GM18505 (cell line): ENCODE results near the gene HMX1.

ENCODE experiments used
- ATAC-seq: cut with Tn5 transposase; IDR thresholded peaks from one replicate; pipeline ENCODE4 v1.9.1; 2021; ENCODE audit not compliant: unreplicated experiment
- POLR2A ChIP-seq: IDR thresholded peaks from 4 replicates; pipeline ENCODE4 v1.6.1; 2011; ENCODE audit warnings: borderline replicate concordance; ENCODE audit not compliant: insufficient read depth, insufficient read length; ENCODE audit errors: extremely low read depth

HMX1 gene

DNA sequence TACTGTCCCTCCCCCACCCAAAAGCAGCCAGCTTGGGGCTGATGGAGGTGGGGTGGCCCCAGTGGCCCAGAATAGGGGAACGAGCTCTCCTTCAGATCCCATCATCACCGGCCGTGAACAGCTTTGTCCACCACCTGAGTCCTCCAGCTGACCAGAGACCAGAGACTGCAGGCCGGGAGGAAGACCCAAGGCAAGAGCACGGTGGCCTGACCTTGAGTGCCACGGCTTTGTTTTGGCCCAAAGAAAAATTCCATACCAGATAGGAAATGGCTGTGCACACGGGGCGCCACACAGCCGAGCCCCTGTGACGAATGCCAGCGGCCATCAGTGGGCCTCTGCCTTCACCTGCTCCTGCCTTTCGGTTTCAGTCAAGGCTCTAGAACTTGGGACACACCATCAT, 5.2 kb downstream of the HMX1 start:
- TF ChIP-seq POLR2A: no peak
- ATAC-seq: no peak

DNA sequence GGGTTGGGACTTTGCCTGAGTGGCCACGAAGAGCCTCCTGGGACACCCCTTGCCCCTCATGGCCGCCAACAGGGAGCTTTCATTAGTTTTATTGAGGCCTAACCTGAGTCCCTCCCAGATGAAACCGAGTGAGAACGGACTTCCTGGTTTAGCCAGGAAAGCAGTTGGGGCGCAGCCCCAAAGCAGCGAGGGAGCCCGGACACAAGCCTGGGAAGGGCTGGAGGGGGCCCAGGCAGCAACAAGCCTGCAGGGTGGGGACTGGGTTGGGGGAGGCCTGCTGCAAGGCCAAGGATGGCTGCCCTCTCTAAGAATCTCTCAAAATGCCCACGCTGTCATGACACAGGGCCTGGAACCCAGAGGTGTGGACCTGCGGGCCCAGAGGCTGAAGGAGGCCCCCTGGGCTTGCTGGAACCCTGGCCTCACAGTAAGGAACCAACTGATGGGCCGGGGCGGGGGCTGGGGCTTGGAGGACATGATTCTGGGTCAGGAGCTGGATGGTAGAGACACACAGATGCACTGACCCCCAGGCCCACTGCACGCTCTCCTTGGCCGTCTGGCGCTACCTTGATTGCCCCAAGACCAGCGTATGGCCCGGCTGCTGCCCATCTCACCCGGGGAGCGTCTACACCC, 5.8 kb downstream of the HMX1 start:
- TF ChIP-seq POLR2A: no peak
- ATAC-seq: no peak

DNA sequence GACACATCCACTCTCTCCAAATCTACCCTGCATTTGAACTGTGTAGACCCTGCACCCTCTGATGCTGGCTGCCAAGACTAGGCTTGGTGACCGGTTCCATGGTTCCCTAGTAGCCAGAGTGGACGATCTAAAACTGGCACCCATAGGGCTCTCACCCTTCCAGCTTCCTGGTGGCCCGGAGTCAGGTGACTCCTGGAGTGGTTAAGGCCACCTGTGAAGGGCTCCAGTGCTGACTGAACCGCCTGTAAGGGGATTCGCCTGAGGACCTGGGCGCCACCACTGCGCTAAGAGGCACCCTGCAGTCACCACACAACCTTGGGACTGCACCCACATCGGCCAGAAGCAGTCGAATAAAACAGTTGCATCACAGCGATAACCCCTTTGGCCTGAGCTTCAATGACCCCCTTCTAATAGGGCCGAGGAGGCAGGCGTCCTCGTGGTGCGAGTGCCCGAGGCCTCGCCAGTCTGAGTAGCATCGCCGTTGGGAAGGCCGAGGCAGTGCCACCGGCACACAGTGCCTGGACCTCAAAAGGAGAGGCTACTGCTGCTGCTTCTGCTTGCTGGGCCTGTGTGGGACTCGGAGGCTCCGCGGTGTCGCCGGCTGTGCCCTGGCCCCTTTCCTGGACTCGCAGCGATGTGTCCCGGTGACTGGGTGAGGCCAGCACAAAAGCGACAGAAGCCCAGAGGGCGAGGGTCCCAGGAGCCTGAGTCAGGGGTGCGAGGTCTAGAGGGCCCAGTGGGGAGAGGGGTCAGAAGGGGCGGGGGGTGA, 6.5 kb downstream of the HMX1 start:
- ATAC-seq: no peak
- TF ChIP-seq POLR2A: no peak

DNA sequence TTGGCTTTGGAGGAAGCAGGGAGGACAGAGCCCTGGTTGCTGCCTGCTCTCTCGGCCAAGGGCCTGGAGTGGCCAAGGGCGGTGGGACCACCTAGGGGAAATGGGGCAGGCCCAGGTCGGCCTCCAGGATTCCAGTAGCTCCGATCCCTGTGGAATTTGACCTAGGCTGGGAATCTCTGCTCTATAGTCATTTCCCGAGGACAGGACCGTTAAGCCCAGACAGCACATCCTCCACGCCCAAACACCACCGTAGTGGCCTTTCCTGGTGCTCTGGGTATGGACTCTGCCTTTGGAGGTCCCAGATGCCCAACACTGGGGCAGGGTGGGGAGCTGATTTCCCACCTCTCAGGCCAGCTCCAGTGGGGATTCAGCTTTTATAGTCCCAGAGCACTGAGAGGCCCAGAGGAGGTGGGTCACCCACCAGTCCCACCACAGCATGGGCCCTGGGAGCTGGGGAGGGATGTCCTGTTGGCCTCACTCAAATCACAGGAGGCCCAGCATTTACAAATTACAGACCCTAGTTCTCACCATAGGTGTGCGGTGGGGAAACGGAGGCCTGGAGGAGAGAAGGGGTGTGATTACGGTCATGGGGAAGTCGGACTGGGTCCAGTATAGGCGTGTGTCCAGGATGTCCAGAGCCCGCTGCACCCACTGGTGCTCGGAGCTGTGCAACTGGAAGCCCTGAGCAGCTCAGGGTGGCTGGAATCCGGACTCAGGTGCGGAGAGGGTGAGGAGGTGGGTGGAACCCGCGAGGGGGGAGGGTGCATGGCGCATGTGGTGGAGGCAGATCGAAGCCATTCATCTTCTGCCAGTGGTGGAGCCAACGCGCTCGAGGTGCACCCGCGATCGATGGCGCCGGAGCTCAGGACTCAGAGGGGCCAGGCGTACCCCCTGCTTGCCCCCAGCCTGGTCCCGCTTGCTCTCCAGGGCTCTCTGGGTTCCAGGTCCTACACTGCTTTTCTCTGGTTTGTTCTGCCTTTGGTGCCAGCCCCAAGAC, 7.7 kb downstream of the HMX1 start:
- ATAC-seq: no peak
- no peak for TF ChIP-seq POLR2A

DNA sequence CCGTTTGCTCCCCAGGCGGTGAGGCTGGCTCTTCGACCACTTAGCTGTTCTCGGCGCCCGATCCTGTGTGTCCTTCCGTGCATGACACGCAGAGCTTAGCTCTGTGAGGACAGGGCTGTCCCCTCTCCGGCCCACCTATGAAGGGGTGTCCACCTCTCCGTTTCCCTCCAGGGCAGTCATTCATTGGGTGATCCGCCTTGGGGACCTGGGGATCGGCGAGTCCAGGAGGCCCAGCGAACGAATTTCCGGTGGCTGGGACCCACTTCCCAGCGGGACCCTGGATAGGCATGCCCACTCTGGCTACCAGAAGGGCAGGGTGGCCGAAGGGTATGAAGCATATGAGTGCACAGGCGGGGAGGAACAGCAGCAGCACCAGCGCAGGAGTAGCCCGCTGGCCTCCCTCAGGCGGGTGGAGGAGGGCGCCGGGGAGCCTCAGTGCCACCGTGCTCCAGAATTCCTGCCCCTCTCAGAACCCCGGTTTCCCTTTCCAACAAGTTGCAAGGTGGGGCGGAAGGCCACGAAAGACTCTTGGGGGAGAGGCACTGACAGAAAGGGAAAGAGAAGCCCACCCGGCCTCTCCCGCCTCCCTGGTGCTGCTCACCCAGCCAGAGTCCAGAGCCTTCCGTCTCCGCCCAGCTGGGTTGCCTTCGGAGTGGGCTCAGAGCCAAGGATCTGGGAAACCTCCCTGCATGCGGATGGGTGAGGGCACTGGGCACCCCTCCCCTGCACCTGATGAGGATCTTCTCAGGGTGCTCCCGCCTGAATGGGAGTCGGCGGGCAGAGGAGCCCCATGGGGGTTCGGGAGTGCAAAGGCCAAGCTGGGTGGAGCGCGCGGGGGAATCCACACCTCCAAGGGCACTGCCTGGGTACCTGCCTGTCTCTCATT, 8.6 kb downstream of the HMX1 start:
- ATAC-seq: no peak

DNA sequence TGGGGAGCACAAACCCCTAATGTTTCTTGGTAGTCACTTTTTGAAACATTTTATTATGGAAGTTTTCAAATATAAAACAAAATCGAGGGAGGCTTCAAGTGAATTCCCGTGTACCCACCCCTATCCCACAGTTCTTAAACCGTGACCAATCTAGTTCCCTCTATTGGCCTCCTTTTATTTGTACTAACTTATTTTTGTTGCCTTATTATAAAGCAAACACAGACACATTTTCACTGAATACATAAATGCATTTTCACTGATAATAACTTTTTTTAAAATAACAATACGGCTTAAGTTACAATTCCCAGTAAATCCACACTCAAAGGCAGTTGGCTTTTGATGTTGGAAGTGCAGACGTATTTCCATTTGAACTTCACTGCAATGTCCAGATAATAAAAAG, 9.3 kb downstream of the HMX1 start:
- TF ChIP-seq POLR2A: no peak
- no peak for ATAC-seq

More for the DNA sequence above, 8.6 kb downstream of the HMX1 start:
- no peak for TF ChIP-seq POLR2A

DNA sequence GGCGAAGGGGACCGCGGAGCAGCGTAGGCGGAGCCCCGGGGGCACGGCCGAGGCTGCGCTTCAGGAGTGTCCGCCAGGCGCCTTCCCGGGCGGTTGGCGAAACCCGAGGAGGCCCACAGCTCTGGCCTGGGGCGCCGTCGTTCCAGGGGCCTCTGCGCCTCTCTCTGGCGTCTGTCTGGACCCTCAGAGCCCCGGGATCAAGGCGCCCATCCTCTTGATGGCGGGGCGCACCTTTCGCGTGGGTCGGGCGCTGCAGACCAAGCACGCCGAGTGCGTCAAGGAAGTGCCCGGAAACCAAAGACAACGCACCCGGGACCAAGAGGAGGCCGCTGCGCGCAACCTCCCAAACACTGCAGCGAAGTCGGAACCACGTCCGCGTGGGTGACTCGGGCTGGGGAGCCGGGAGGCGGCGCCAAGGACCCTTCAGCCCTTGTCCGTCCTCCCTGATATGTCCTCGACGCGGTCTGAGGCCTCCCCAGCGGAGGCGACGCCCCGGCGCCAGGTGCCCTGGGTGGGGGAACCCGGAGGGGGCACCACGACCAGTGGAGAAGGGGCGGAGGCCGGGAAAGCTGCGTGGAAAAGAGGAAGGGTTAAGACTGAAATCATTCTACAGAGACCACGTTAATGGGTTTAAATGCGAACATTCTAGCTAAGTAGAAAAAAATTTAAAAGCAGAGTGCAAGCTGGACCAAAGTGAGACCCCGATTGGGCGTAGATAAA, 9.9 kb downstream of the HMX1 start:
- ATAC-seq: no peak
- no peak for TF ChIP-seq POLR2A

DNA sequence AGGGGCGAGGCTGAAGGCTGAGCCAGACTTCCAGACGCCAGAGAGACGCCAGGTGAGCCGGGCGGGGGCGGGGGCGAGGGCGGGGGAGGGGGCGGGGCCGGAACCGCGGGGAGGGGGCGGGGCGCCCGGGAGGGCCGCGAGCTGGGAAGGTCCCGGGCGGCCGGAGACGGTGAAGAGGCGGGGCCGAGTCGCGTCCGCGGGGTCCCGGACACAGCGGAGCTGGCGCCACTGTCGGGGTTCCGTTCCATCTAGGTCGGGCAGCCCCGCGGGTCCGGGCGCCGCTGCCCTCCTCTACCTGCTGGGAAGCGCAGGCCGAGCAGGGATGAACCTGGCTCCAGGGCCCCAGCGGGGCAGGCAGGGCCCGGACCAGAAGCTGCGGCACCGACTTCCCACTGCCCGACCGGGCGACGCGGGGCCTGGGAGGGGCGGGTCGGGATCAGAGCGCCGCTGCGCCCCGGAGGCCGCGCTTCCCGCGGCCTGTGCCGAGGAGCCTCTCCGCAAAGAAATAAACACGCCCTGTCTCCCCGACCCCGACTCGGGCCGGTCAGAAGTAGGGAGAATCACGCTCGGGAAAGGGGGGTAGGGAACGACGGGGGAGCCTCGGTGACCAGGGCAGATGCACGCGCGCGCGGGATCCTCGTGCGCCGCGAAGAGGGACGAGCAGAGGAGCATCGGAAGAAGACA, 10.6 kb downstream of the HMX1 start:
- TF ChIP-seq POLR2A: no peak
- ATAC-seq: no peak

DNA sequence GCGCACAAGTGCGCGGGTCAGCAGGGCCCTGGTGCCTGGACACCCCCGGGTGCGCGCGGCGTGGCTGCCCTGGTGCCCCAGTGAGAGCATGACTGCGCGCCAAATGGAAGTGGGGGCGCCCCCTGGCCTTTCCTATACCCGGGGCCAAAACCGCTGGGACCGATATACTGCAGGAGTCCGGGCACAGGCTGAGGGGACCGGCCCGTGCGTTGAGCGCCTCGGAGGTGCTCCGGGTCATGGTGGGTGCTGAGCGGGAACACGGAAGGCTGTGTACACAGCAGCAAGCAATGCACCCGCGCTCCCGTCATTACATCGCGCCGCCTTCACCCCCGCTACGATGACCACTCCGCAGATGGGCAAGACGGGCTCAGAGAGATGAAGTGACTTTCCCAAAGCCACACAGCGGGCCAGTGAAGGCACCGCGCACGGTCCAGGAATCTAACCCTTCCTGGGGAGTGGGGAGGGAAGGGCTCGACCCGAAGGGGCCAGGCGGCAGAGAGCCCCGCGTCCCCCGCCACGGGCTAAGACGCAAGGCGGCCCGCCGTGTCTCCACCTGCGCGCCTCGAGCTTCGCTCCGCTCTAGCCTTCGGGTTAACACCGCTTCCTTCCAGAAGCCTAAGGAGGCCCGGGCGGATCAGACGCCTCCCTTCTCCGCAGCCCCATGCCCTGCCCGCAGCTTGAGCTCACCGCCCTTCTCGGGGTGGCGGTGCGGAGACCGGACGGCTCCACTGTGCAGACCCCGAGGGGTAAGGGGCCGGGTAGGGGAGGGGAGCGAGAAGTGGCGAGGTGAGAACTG, 11.3 kb downstream of the HMX1 start:
- ATAC-seq: no peak
- TF ChIP-seq POLR2A: no peak

DNA sequence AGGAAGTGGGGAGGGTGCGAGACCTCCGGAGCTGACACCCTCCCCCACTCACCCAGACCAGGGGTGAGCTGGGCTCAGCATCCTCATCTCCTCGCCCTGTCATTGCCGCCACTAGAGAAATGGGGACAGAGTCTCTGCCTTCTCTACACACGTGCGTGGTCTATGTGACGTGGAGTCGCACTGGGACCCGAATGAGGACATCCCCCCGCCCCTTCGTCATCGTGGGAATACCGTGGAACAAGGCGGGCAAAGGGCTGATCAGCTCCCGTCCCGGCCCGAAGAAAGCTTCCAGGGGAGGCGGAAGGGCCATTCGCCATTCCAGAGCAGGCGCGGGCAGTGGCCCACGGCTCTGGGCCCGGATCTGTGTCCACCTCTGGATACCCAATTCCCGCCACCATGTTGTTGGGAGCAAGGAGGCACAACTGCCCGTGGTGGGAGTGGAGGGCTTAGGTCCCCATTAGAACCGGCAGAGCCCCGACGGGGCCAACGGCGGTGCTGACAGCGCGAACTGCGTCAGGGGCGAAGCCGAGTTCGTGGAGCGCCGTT, 12.0 kb downstream of the HMX1 start:
- no peak for ATAC-seq
- TF ChIP-seq POLR2A: no peak
